PC-3 (cell line): ENCODE measurements around the gene PCBP1.

Experiments used
- CTCF ChIP-seq: fragments of 300-600 bp; sonication (generic); conservative IDR thresholded peaks from 2 replicates; pipeline ENCODE4 v1.5.1; 2017; ENCODE audit warnings: antibody characterized with exemption, low read depth, mild to moderate bottlenecking, low read length
- EZH2phosphoT487 ChIP-seq: fragments of 300-600 bp; sonication (generic); IDR thresholded peaks from 2 replicates; pipeline ENCODE4 v1.6.1; 2018; ENCODE audit warnings: mild to moderate bottlenecking, antibody characterized with exemption, low read length, borderline replicate concordance

- TF ChIP-seq CTCF (no peak), EZH2phosphoT487 (no peak)
These were observed 26.2 kb downstream of the PCBP1 start for GRCh38 chr2:70113359-70114070.
